H9 (cell line): ENCODE results near the gene ATRX. TPM values are rescaled to one million over a fixed set of nuclear protein-coding genes. Genes with fewer than 3 reads are reported as not detected.

Experiments
- DNase-seq: peaks from one replicate; pipeline ENCODE4 v3.0.0-alpha.2; 2017
- H2AFZ ChIP-seq: one replicate; pipeline ENCODE4 v1.6.1; 2013; ENCODE audit warnings: mild to moderate bottlenecking, low read length, control low read depth, moderate library complexity
- H2AK5ac ChIP-seq: 2 replicates; pipeline ENCODE4 v1.6.1; 2013; ENCODE audit warnings: low read length, control low read depth, mixed read lengths; ENCODE audit not compliant: insufficient read length
- H2BK120ac ChIP-seq: one replicate; pipeline ENCODE4 v1.6.1; 2013; ENCODE audit warnings: low read depth, mild to moderate bottlenecking, low read length, control low read depth, inconsistent platforms; ENCODE audit not compliant: poor library complexity, severe bottlenecking
- H2BK12ac ChIP-seq: 2 replicates; pipeline ENCODE4 v1.6.1; 2013; ENCODE audit warnings: low read length, control low read depth, mixed read lengths, low read depth; ENCODE audit not compliant: insufficient read length
- H2BK15ac ChIP-seq: 2 replicates; pipeline ENCODE4 v1.6.1; 2013; ENCODE audit warnings: low read depth, low read length, control low read depth
- H2BK20ac ChIP-seq: one replicate; pipeline ENCODE4 v1.6.1; 2013; ENCODE audit warnings: low read depth, mild to moderate bottlenecking, low read length, control low read depth, inconsistent platforms; ENCODE audit not compliant: poor library complexity, severe bottlenecking
- H2BK5ac ChIP-seq: 2 replicates; pipeline ENCODE4 v1.6.1; 2013; ENCODE audit warnings: low read length, control low read depth, mixed read lengths; ENCODE audit not compliant: insufficient read length
- H3K14ac ChIP-seq: 2 replicates; pipeline ENCODE4 v1.6.1; 2013; ENCODE audit warnings: low read length, control low read depth; ENCODE audit not compliant: insufficient read depth
- H3K18ac ChIP-seq: 2 replicates; pipeline ENCODE4 v1.6.1; 2013; ENCODE audit warnings: low read depth, mild to moderate bottlenecking, mixed read lengths, low read length, control low read depth; ENCODE audit not compliant: insufficient read length
- H3K23ac ChIP-seq: 2 replicates; pipeline ENCODE4 v1.6.1; 2013; ENCODE audit warnings: low read length, control low read depth, mixed read lengths, low read depth; ENCODE audit not compliant: insufficient read length
- H3K23me2 ChIP-seq: 2 replicates; pipeline ENCODE4 v1.6.1; 2013; ENCODE audit warnings: low read depth, mild to moderate bottlenecking, mixed read lengths, low read length, control low read depth; ENCODE audit not compliant: insufficient read length, poor library complexity, severe bottlenecking
- H3K27ac ChIP-seq: 2 replicates; pipeline ENCODE4 v1.5.1; 2013; ENCODE audit warnings: low read length, control low read depth, mixed read lengths, low read depth; ENCODE audit not compliant: insufficient read length
- H3K27me3 ChIP-seq: 2 replicates; pipeline ENCODE4 v1.6.1; 2013; ENCODE audit warnings: low read length, control low read depth, inconsistent platforms; ENCODE audit not compliant: insufficient read depth
- H3K4ac ChIP-seq: 2 replicates; pipeline ENCODE4 v1.6.1; 2013; ENCODE audit warnings: low read depth, mild to moderate bottlenecking, control low read depth, inconsistent platforms, low read length, moderate library complexity
- H3K4me1 ChIP-seq: 2 replicates; pipeline ENCODE4 v1.6.1; 2013; ENCODE audit warnings: low read length, control low read depth, inconsistent platforms; ENCODE audit not compliant: insufficient read depth
- H3K4me2 ChIP-seq: 2 replicates; pipeline ENCODE4 v1.6.1; 2013; ENCODE audit warnings: low read length, control low read depth, mixed read lengths; ENCODE audit not compliant: insufficient read length, insufficient read depth
- H3K56ac ChIP-seq: 2 replicates; pipeline ENCODE4 v1.6.1; 2013; ENCODE audit warnings: low read depth, mild to moderate bottlenecking, mixed read lengths, low read length, control low read depth; ENCODE audit not compliant: insufficient read length
- H3K79me1 ChIP-seq: 2 replicates; pipeline ENCODE4 v1.6.1; 2013; ENCODE audit warnings: low read depth, mild to moderate bottlenecking, moderate library complexity, low read length, control low read depth, inconsistent platforms; ENCODE audit not compliant: insufficient read depth, poor library complexity, severe bottlenecking
- H3K79me2 ChIP-seq: 2 replicates; pipeline ENCODE4 v1.6.1; 2013; ENCODE audit warnings: low read length, control low read depth, inconsistent platforms; ENCODE audit not compliant: insufficient read depth
- H3K9ac ChIP-seq: 2 replicates; pipeline ENCODE4 v1.6.1; 2013; ENCODE audit warnings: low read length, control low read depth, mixed read lengths; ENCODE audit not compliant: insufficient read length; ENCODE audit errors: extremely low read depth
- H3K9me3 ChIP-seq: one replicate; pipeline ENCODE4 v1.6.1; 2013; ENCODE audit warnings: low read depth, low read length, inconsistent platforms; ENCODE audit not compliant: control insufficient read depth
- H3T11ph ChIP-seq: one replicate; pipeline ENCODE4 v1.6.1; 2013; ENCODE audit warnings: mild to moderate bottlenecking, low read length, control low read depth, inconsistent platforms
- H4K20me1 ChIP-seq: one replicate; pipeline ENCODE4 v1.6.1; 2013; ENCODE audit not compliant: control insufficient read depth, insufficient read length, insufficient read depth
- H4K5ac ChIP-seq: 2 replicates; pipeline ENCODE4 v1.6.1; 2013; ENCODE audit warnings: low read depth, mild to moderate bottlenecking, mixed read lengths, low read length, control low read depth; ENCODE audit not compliant: insufficient read length
- H4K8ac ChIP-seq: replicated peaks from 2 replicates; pipeline ENCODE4 v1.6.1; 2013; ENCODE audit warnings: low read length, control low read depth, mixed read lengths, low read depth; ENCODE audit not compliant: insufficient read length
- H4K91ac ChIP-seq: 2 replicates; pipeline ENCODE4 v1.6.1; 2013; ENCODE audit warnings: low read depth, mild to moderate bottlenecking, moderate library complexity, mixed read lengths, low read length, control low read depth; ENCODE audit not compliant: insufficient read length
- H3K27ac Mint-ChIP-seq, 3 experiments: 2 replicates in 2 of 3; 3 replicates in 1 of 3; pipeline ENCODE4 v1.8.0; 2020 to 2021; ENCODE audit warnings: mixed read lengths in 3 of 3, mild to moderate bottlenecking in 1 of 3, moderate library complexity in 1 of 3
- H3K27me3 Mint-ChIP-seq: 2 replicates; pipeline ENCODE4 v1.8.0; 2021; ENCODE audit warnings: low read depth, mild to moderate bottlenecking, moderate library complexity, mixed read lengths
- H3K36me3 Mint-ChIP-seq, 3 experiments: 2 replicates in 2 of 3; 3 replicates in 1 of 3; pipeline ENCODE4 v1.8.0; 2020 to 2021; ENCODE audit warnings: low read depth in 3 of 3, mixed read lengths in 3 of 3; ENCODE audit not compliant: insufficient read depth in 1 of 3
- H3K4me1 Mint-ChIP-seq, 2 experiments: 2 replicates each; pipeline ENCODE4 v1.8.0; 2020; ENCODE audit warnings: mixed read lengths in 2 of 2
- H3K4me3 Mint-ChIP-seq, 2 experiments: 2 replicates in 1 of 2; 3 replicates in 1 of 2; pipeline ENCODE4 v1.8.0; 2020 to 2021; ENCODE audit warnings: mild to moderate bottlenecking in 2 of 2, mixed read lengths in 2 of 2, moderate library complexity in 1 of 2
- H3K9me3 Mint-ChIP-seq, 2 experiments: 2 replicates in 1 of 2; 3 replicates in 1 of 2; pipeline ENCODE4 v1.8.0; 2020; ENCODE audit warnings: mild to moderate bottlenecking in 2 of 2, mixed read lengths in 2 of 2, moderate library complexity in 1 of 2
- CTCF ChIP-seq: fragments of 200-600 bp; sonication (generic); conservative IDR thresholded peaks from 3 replicates; pipeline ENCODE4 v1.8.0; 2021; ENCODE audit warnings: antibody characterized with exemption, mild to moderate bottlenecking
- whole genome bisulfite sequencing: extraction: QIAGEN DNeasy Blood & Tissue Kit; methylation state at CpG from one replicate; pipeline ENCODE4 v1.1.7; 2013; ENCODE audit warnings: missing lambda C conversion rate, low lambda C conversion rate, mixed read lengths; ENCODE audit not compliant: insufficient read length; ENCODE audit errors: extremely low coverage; 5-methylcytosine and 5-hydroxymethylcytosine counted together
- total RNA-seq: library from RNA; stranded (reverse); gene quantifications from 2 replicates; pipeline ENCODE4 v1.2.1, GENCODE V29; 2021

The ATRX gene
- total RNA-seq, 1 experiment from 2014 or later, result 76.0 TPM

GRCh38 chrX:77740376-77740905, 45.6 kb downstream of the ATRX start:
- H3K4me2 ChIP-seq, result no peak overlapping the region
- H2AK5ac ChIP-seq, result no peak overlapping the region
- H3K27ac Mint-ChIP-seq, result peak overlapping the region in 2 of 3 experiments; percentile 11 to 84; a peak in 4 of 7 replicates
- peaks cover 0 to 8% (median 8%) of the 10 kb centered on the region in 3 experiments; a peak in 5 of 7 replicates for H3K36me3 Mint-ChIP-seq
- no peak overlapping the region for H2BK120ac ChIP-seq
- H2BK15ac ChIP-seq, result no peak overlapping the region
- peaks cover 63 to 75% of the 10 kb centered on the region in 2 experiments for H3K9me3 Mint-ChIP-seq
- H3K14ac ChIP-seq, result no peak overlapping the region
- H2BK20ac ChIP-seq, result no peak overlapping the region
- H4K8ac ChIP-seq, result no peak overlapping the region
- peaks cover 16% of the 10 kb centered on the region; the same call in 1 of the 2 replicates for H3K79me2 ChIP-seq
- H3T11ph ChIP-seq, result no peak overlapping the region
- no peak overlapping the region for H3K4me3 Mint-ChIP-seq
- no peaks in the 10 kb centered on the region for H3K23me2 ChIP-seq
- no peak overlapping the region for H3K27ac ChIP-seq
- no peaks in the 10 kb centered on the region; the same call in none of the 2 replicates for H3K4me1 ChIP-seq
- no peak overlapping the region for H3K18ac ChIP-seq
- H2BK12ac ChIP-seq, result no peak overlapping the region
- no peaks in the 10 kb centered on the region for H3K27me3 ChIP-seq
- H3K4me1 Mint-ChIP-seq, result peaks cover 26 to 31% of the 10 kb centered on the region in 2 experiments
- TF ChIP-seq CTCF, result no peak
- H3K9me3 ChIP-seq, result peaks cover 27% of the 10 kb centered on the region
- no CpG with 5 or more reads among the region's 3 CpGs for WGBS
- no peak overlapping the region for H4K91ac ChIP-seq
- H3K27me3 Mint-ChIP-seq, result no peaks in the 10 kb centered on the region
- no peak overlapping the region for H2AFZ ChIP-seq
- no peak overlapping the region for H3K56ac ChIP-seq
- DNase-seq, result no peak
- H3K23ac ChIP-seq, result no peak overlapping the region
- H4K5ac ChIP-seq, result no peak overlapping the region
- H3K79me1 ChIP-seq, result no peaks in the 10 kb centered on the region
- no peak overlapping the region for H3K9ac ChIP-seq
- no peaks in the 10 kb centered on the region for H4K20me1 ChIP-seq
- H3K4ac ChIP-seq, result no peak overlapping the region
- H2BK5ac ChIP-seq, result no peak overlapping the region
